Renal pelvis (tissue), 12 donors: ENCODE results near the gene NXPH4. TPM values are rescaled to one million over a fixed set of nuclear protein-coding genes. Genes with fewer than 3 reads are reported as not detected.
A peak's percentile ranks its signal among the peaks of the same experiment; 100 is the strongest.

Source experiments
- DNase-seq: peaks from one replicate; pipeline ENCODE4 v3.0.0-alpha.2; 2013
- long read RNA-seq, 16 experiments: transcript quantifications; one replicate each; lab custom pipeline, GENCODE V29; 2026
- polyA plus RNA-seq, 3 donors: library from polyadenylated mRNA; unstranded; fragments of 120-200 nt; gene quantifications; one replicate each; pipeline ENCODE4 v1.2.1, GENCODE V29; 2013; ENCODE audit not compliant: insufficient read length in 3 of 3

Gene NXPH4
- 1 to 10 TPM; 3.7 to 5.8 (median 3.9) TPM for polyA plus RNA-seq
- long read RNA-seq, donor 1 = 0 reads
- long read RNA-seq, donor 2, transcript NXPH4-201 (2 exons, 1,804 nt) = major isoform, 5 of 5 reads
- long read RNA-seq, donor 2, partial matches to known transcripts = 0 of 5 reads
- long read RNA-seq, donor 2, other reads (novel, unspliced or antisense) = 0 of 5 reads
- long read RNA-seq, donor 3, partial matches to known transcripts = 0 of 1 reads
- long read RNA-seq, donor 3, other reads (novel, unspliced or antisense) = 0 of 1 reads
- long read RNA-seq, donor 4, partial matches to known transcripts = 0 of 3 reads
- long read RNA-seq, donor 4, other reads (novel, unspliced or antisense) = 0 of 3 reads
- long read RNA-seq, donor 5 = 0 reads
- long read RNA-seq, donor 6, partial matches to known transcripts = 0 of 2 reads
- long read RNA-seq, donor 6, other reads (novel, unspliced or antisense) = 0 of 2 reads
- long read RNA-seq, donor 7, partial matches to known transcripts = 0 of 1 reads
- long read RNA-seq, donor 7, other reads (novel, unspliced or antisense) = 0 of 1 reads
- long read RNA-seq, donor 8, partial matches to known transcripts = 0 of 1 reads
- long read RNA-seq, donor 8, other reads (novel, unspliced or antisense) = 0 of 1 reads
- long read RNA-seq, donor 9 = 0 reads
- long read RNA-seq, donor 10, partial matches to known transcripts = 0 of 2 reads
- long read RNA-seq, donor 10, other reads (novel, unspliced or antisense) = 0 of 2 reads
- long read RNA-seq, donor 11, partial matches to known transcripts = 0 of 2 reads
- long read RNA-seq, donor 11, other reads (novel, unspliced or antisense) = 0 of 2 reads
- long read RNA-seq, donor 12, partial matches to known transcripts = 0 of 4 reads
- long read RNA-seq, donor 12, other reads (novel, unspliced or antisense) = 0 of 4 reads
- long read RNA-seq, donor 13 = 0 reads
- long read RNA-seq, donor 14 = 0 reads
- long read RNA-seq, donor 15, partial matches to known transcripts = 0 of 2 reads
- long read RNA-seq, donor 15, other reads (novel, unspliced or antisense) = 0 of 2 reads
- long read RNA-seq, donor 16, partial matches to known transcripts = 0 of 2 reads
- long read RNA-seq, donor 16, other reads (novel, unspliced or antisense) = 0 of 2 reads

- DNase-seq = no peak
Measured at GRCh38 chr12:57216014-57216911, at the start of gene NXPH4. NXPH4 (plus strand) TSS chr12:57216794; CDS start chr12:57216970, 176 bp downstream.

- DNase-seq = no peak
Measured at GRCh38 chr12:57166971-57167371, 49.6 kb upstream of the NXPH4 start.

GRCh38 chr12:57168058-57168457, 48.5 kb upstream of the NXPH4 start:
- DNase-seq = no peak

- no peak for DNase-seq
Measured at GRCh38 chr12:57169046-57169795, 47.4 kb upstream of the NXPH4 start.

- DNase-seq = no peak
Measured at GRCh38 chr12:57169969-57170368, 46.6 kb upstream of the NXPH4 start.

GRCh38 chr12:57170408-57170807, 46.2 kb upstream of the NXPH4 start:
- DNase-seq = no peak

- no peak for DNase-seq
Measured at GRCh38 chr12:57170927-57171326, 45.7 kb upstream of the NXPH4 start.

GRCh38 chr12:57171668-57172067, 44.9 kb upstream of the NXPH4 start:
- DNase-seq = no peak

GRCh38 chr12:57173089-57173488, 43.5 kb upstream of the NXPH4 start:
- no peak for DNase-seq

- no peak for DNase-seq
Measured at GRCh38 chr12:57173683-57174082, 42.9 kb upstream of the NXPH4 start.

- DNase-seq = peak; percentile 42
Measured at GRCh38 chr12:57175428-57176138, 41.0 kb upstream of the NXPH4 start.

- no peak for DNase-seq
Measured at GRCh38 chr12:57176139-57176477, 40.5 kb upstream of the NXPH4 start.

GRCh38 chr12:57176846-57177245, 39.7 kb upstream of the NXPH4 start:
- no peak for DNase-seq

GRCh38 chr12:57177354-57177753, 39.2 kb upstream of the NXPH4 start:
- no peak for DNase-seq

GRCh38 chr12:57178213-57178612, 38.4 kb upstream of the NXPH4 start:
- no peak for DNase-seq

- no peak for DNase-seq
Measured at GRCh38 chr12:57179331-57180086, 37.1 kb upstream of the NXPH4 start.

GRCh38 chr12:57180321-57180989, 36.1 kb upstream of the NXPH4 start:
- DNase-seq = no peak

GRCh38 chr12:57181072-57181471, 35.5 kb upstream of the NXPH4 start:
- no peak for DNase-seq
